AG09309 (cell line): Measurements from ENCODE around the gene MTNR1B.

Source experiments
- DNase-seq: peaks from one replicate; pipeline ENCODE4 v3.0.0-alpha.2; 2010; ENCODE audit warnings: low read depth
- H3K4me3 ChIP-seq: 2 replicates; pipeline ENCODE4 v1.5.1; 2011; ENCODE audit warnings: mild to moderate bottlenecking, low read depth, low read length, moderate library complexity; ENCODE audit not compliant: control insufficient read depth
- TF ChIP-seq, protein P1 (sequence below): IDR thresholded peaks from 2 replicates; pipeline ENCODE4 v1.5.1; 2011; ENCODE audit warnings: mild to moderate bottlenecking, low read depth, low read length, inconsistent platforms; ENCODE audit not compliant: insufficient read depth, control insufficient read depth; ENCODE audit errors: missing control alignments

The MTNR1B gene

DNA sequence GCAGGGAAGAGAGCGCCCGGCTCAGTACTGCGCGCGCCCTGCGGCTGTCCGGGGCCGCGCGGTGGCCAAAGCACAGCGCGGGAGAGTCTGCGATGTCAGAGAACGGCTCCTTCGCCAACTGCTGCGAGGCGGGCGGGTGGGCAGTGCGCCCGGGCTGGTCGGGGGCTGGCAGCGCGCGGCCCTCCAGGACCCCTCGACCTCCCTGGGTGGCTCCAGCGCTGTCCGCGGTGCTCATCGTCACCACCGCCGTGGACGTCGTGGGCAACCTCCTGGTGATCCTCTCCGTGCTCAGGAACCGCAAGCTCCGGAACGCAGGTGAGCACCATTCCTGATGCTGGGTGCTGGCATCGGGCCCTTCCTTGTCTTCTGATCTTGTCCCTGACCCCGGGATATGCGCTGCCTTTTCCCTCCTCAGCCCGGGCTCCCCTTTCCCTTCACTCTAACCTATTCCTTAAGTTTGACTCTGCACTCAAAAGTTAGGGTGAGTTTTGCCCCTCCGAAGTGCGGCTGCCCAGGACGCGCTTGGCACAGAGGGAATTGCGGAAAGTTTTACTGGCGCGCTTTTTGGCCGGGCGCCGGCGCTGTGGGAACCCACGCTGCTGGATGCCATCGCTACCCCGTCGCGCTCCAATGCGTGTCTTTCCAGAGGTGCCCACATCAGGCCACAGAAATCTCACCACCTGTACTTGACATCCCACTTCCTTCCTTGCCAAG is at the start of gene MTNR1B:
Gene MTNR1B, plus strand, starts transcription at position 18 of the 714 bp plus-strand sequence. Its CDS starts 75 bp downstream, at position 93.
- TF ChIP-seq, protein P1, sequence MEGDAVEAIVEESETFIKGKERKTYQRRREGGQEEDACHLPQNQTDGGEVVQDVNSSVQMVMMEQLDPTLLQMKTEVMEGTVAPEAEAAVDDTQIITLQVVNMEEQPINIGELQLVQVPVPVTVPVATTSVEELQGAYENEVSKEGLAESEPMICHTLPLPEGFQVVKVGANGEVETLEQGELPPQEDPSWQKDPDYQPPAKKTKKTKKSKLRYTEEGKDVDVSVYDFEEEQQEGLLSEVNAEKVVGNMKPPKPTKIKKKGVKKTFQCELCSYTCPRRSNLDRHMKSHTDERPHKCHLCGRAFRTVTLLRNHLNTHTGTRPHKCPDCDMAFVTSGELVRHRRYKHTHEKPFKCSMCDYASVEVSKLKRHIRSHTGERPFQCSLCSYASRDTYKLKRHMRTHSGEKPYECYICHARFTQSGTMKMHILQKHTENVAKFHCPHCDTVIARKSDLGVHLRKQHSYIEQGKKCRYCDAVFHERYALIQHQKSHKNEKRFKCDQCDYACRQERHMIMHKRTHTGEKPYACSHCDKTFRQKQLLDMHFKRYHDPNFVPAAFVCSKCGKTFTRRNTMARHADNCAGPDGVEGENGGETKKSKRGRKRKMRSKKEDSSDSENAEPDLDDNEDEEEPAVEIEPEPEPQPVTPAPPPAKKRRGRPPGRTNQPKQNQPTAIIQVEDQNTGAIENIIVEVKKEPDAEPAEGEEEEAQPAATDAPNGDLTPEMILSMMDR = no peak
- H3K4me3 ChIP-seq = no peak within 1 kb of the TSS
- no peak for DNase-seq

DNA sequence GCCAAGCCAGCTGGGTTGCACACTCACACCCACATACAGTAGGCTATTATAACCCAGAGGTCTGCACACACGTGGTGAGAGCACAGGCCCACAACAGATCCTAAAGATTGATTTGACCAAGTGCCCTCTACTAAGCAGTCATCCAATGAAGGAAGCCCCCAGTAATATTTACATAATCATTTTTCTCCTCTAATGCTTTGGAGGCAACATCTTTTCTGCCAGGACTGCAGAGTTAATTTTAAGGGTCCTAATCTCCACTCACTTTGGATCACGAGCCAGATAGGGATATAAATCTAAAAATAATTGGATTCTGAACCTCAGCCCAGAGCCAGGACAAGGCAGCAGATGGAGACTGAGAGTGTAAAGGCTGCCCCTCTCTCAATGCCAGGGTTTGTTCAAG is 49.1 kb upstream of the MTNR1B start:
- TF ChIP-seq, protein P1 = no peak
- no peak overlapping the region for H3K4me3 ChIP-seq
- no peak for DNase-seq

DNA sequence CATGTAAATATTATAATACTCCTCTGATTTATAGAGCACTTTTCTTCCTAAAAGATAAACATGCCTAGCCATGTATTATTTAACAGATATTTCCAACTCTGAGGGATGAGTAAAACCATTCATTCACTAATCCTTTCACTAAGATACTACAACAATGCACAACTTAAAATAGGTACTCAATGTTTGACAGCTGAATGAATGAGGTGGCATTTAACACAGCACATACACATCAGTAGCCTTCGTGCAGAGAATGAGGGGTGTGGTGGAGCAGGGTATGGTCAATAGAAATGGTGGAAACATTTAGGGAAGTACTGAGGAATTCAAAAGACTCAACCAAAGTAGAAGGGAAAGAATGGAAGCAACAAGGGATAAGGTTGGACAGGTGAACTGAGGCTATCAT is 46.7 kb upstream of the MTNR1B start:
- TF ChIP-seq, protein P1 = no peak
- no peak overlapping the region for H3K4me3 ChIP-seq

DNA sequence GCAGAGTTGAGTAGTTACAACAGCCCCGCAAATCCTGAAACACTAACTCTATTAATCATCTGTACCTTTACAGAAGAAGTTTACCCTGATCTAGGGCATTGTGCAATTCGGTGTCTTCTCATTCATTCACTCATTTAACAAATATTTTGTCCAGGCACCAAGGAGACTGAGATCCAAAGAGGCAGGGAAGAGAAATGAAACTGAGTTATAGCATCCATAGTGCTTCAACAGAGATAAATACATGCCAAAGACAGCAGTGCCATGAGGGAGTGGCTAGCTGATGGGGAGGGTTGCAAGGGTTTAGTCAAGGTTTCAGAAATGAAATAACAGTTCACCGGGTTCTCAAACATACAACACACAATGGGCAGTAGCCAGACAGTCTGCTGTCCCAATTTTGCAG is 40.2 kb upstream of the MTNR1B start:
- H3K4me3 ChIP-seq = no peak overlapping the region
- TF ChIP-seq, protein P1 = no peak
- no peak for DNase-seq

More for the DNA sequence above, 46.7 kb upstream of the MTNR1B start:
- no peak for DNase-seq

DNA sequence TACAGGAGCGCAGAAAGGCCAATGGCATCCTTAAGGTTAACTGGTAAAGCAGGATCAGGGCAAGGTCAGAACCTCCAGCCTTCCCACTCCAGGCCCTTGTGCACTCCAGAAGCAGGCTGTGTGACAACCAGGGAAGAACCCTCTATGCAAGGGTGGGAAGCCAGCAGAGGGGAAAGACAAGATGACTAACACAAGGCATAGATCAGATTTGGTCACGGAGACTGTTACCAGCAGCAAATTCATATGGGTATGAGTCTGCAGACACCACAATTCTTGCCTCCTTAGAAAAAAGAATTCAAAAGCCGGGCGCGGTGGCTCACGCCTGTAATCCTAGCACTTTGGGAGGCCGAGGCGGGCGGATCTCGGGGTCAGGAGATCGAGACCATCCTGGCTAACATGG is 39.8 kb upstream of the MTNR1B start:
- H3K4me3 ChIP-seq = no peak overlapping the region
- TF ChIP-seq, protein P1 = no peak
- no peak for DNase-seq

DNA sequence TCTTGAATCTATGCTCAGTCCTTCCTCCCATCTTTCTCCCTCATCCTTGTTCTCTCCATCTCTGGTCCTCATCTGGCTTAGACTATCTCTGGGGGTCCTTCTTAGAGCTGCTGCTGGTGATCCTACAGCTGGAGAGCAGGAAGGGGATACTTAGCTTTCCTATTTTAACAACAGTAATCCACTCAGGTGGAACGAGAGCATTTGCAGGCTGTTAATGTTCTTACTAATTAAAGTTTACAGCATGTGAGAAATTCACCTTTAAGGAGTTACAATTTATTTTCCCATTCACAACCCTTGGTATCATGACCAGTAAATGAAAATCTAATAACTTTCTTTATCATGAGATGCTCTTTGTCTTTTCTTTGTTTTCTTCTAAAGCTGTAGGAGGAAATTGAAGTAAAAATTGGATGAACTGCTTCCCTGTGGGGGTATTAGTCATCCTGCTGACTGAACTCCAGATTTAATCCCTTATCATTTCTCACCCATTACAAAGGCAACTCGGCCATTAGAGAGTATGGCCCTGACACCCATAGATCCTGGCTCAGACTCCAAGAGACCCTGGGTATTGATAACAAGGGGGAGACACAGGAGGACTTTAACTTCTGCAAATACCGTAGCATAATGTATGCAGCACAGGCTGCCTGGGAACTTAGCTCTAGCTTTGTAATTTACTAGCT is 37.6 kb upstream of the MTNR1B start:
- H3K4me3 ChIP-seq = no peak overlapping the region
- no peak for DNase-seq
- TF ChIP-seq, protein P1 = no peak

DNA sequence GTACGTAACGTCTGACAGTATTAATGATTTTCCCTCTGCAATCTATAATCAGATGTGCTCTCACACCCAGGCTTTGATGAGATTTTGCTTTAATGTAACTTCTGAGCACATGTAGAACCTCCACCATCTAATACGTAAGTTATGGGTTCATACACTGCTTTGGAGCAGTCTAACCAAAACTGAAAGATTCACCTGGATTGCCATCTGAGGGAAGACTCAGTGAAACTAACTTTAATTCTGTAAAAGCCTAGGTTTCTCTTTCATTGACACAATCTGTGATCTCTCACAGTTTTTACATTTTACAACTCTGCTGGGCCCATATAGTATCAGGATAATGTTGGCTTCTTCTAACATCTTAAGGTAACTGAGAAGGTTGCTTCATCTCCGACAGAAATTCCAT is 30.1 kb upstream of the MTNR1B start:
- TF ChIP-seq, protein P1 = no peak
- H3K4me3 ChIP-seq = no peak overlapping the region
- no peak for DNase-seq
